Panc1 (cell line): ENCODE results near the gene EPB41L4B. TPM values are rescaled to one million over a fixed set of nuclear protein-coding genes. Genes with fewer than 3 reads are reported as not detected.

ENCODE experiments used
- ATAC-seq: fragments of 200-7000 bp; cut with Tn5 transposase; 2 replicates; pipeline ENCODE4 v1.9.1; 2020; ENCODE audit warnings: mild to moderate bottlenecking, moderate library complexity
- BruUV-seq: library from RNA; stranded (reverse); fragments of 400-500 nt; replicated peaks from 2 replicates; lab custom pipeline; 2021; lab: Mats Ljungman, UMichigan
- CTCF ChIA-PET: fragments of 300-600 bp; sonication (Branson Sonifier 250); formaldehyde crosslinking; loops from one replicate; lab custom pipeline; 2022; ENCODE audit warnings: antibody characterized with exemption; lab: Charles Lee
- POLR2A ChIA-PET: fragments of 300-600 bp; sonication (Branson Sonifier 250); formaldehyde crosslinking; loops from one replicate; lab custom pipeline; 2022; ENCODE audit warnings: antibody characterized with exemption; lab: Charles Lee
- DNase-seq: peaks from one replicate; pipeline ENCODE4 v3.0.0-alpha.2; 2010; ENCODE audit warnings: low read depth, low spot score
- H3K27ac ChIP-seq: 2 replicates; pipeline ENCODE4 v1.5.1; 2011; ENCODE audit warnings: mild to moderate bottlenecking, low read length, inconsistent platforms
- H3K27me3 ChIP-seq: fragments of 200-500 bp; sonication (Bioruptor generic); 2 replicates; pipeline ENCODE4 v1.6.0; 2014; ENCODE audit warnings: low read length, inconsistent platforms; ENCODE audit not compliant: control insufficient read depth, insufficient read depth
- H3K36me3 ChIP-seq: fragments of 200-500 bp; sonication (Bioruptor generic); 2 replicates; pipeline ENCODE4 v1.5.1; 2014; ENCODE audit warnings: inconsistent platforms, mild to moderate bottlenecking, low read length, moderate library complexity; ENCODE audit not compliant: control insufficient read depth, insufficient read depth
- H3K4me1 ChIP-seq: 2 replicates; pipeline ENCODE4 v1.5.1; 2011; ENCODE audit warnings: inconsistent platforms, mild to moderate bottlenecking, low read length, moderate library complexity; ENCODE audit not compliant: control insufficient read depth, insufficient read depth
- H3K4me3 ChIP-seq, 2 experiments: 2 replicates each; pipeline ENCODE4 v1.5.1; 2011 to 2012; ENCODE audit warnings: low read depth in 2 of 2, low read length in 2 of 2, mild to moderate bottlenecking in 2 of 2, inconsistent platforms in 1 of 2, moderate library complexity in 1 of 2
- H3K9me3 ChIP-seq: fragments of 200-500 bp; sonication (Bioruptor generic); 2 replicates; pipeline ENCODE4 v1.5.1; 2014; ENCODE audit warnings: low read depth, mild to moderate bottlenecking, inconsistent platforms, low read length, moderate library complexity; ENCODE audit not compliant: control insufficient read depth, insufficient read depth
- POLR2AphosphoS5 ChIP-seq: IDR thresholded peaks from 2 replicates; pipeline ENCODE4 v1.6.1; 2012; ENCODE audit warnings: mild to moderate bottlenecking, low read depth, low read length, moderate library complexity
- SIN3A ChIP-seq: IDR thresholded peaks from 2 replicates; pipeline ENCODE4 v1.6.1; 2012; ENCODE audit warnings: low read depth, mild to moderate bottlenecking, low read length, moderate library complexity, borderline replicate concordance; ENCODE audit not compliant: insufficient read depth
- TCF7L2 ChIP-seq: IDR thresholded peaks from 2 replicates; pipeline ENCODE4 v1.6.1; 2011; ENCODE audit warnings: mild to moderate bottlenecking, low read depth, low read length, inconsistent platforms
- in situ Hi-C: cut with HindIII; loops from 2 replicates; pipeline ENCODE4 v1.10.0; 2016; ENCODE audit warnings: low sequenced_read_pairs, low pct_unique_long_range_greater_than_20kb
- intact Hi-C: fragments of 100-400 bp; cut with micrococcal nuclease; formaldehyde crosslinking; loops from one replicate; pipeline ENCODE4 v1.10.0; 2022; ENCODE audit not compliant: unreplicated experiment
- total RNA-seq: library from RNA; stranded (reverse); gene quantifications from one replicate; pipeline ENCODE4 v1.2.1, GENCODE V29; 2021; ENCODE audit not compliant: unreplicated experiment
- TF ChIP-seq, protein P1 (sequence below), 2 experiments: IDR thresholded peaks; 2 replicates each; pipeline ENCODE4 v1.6.1; 2011 to 2012; ENCODE audit warnings: low read depth in 2 of 2, control low read depth in 1 of 2, low read length in 1 of 2, mild to moderate bottlenecking in 1 of 2, moderate library complexity in 1 of 2; ENCODE audit not compliant: insufficient read depth in 1 of 2
- TF ChIP-seq, protein P2 (sequence below): fragments of 450-650 bp; IDR thresholded peaks from 2 replicates; pipeline ENCODE4 v1.5.1; 2017; ENCODE audit warnings: mild to moderate bottlenecking

EPB41L4B gene
- total RNA-seq, 1 experiment from 2014 or later: 27.8 TPM

DNA sequence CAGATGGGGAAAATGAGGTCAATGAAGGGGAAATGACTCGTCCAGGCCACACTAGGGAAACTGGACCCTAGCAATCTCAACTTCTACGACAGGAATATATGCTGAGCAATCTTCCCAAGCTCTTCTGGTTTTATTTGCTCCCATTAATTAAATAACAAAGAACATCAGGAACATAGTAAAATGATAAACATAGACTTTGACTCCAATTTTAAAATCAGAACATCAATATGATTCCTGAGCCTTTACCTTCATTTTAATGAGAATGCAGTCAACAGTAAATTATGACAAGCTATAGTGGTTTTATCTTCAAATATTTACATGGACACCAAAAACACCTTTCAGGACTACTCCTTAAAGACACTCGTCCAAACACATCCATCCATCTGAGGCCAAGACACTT lies 79.7 kb downstream of the EPB41L4B start:
- Histone ChIP-seq H3K36me3 (peaks cover 8% of the 10 kb centered on the region; the same call in 1 of the 2 replicates), H3K27ac (no peak overlapping the region), H3K9me3 (no peaks in the 10 kb centered on the region), H3K4me1 (peaks cover 7% of the 10 kb centered on the region), H3K27me3 (no peaks in the 10 kb centered on the region), H3K4me3 (no peak overlapping the region)
- POLR2A ChIA-PET: no interaction called here
- no peak for TF ChIP-seq TCF7L2
- BruUV-seq: no TSS peak
- DNase-seq: no peak
- in situ Hi-C loops: no loop called here
- ATAC-seq: no peak
- CTCF ChIA-PET: no interaction called here
- intact Hi-C loops: no loop called here

DNA sequence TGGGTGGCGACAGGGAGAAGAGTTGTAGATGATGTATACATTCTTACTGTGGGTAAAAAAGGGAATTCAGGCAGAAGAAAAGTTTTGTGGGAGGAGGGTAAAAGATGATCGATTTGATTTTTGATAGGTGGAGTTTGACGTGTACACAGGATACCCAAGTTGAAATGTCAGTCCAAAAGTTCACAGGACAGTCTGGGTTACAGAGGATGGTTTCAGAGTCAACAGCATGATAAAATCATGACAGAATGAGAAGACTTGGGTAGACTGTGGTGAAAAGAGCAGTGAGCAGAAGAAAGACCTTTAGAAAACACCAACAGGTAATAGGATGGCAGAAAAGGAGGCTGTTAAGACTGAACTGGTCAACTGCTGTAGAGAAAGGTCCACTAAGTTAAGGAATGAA lies 81.6 kb downstream of the EPB41L4B start:
- TF ChIP-seq TCF7L2: no peak
- ChIA-PET POLR2A (no interaction called here), CTCF (no interaction called here)
- Histone ChIP-seq H3K9me3 (no peaks in the 10 kb centered on the region), H3K36me3 (peaks cover 8% of the 10 kb centered on the region; the same call in 1 of the 2 replicates), H3K4me3 (no peak overlapping the region), H3K27ac (no peak overlapping the region), H3K4me1 (no peaks in the 10 kb centered on the region), H3K27me3 (no peaks in the 10 kb centered on the region)
- ATAC-seq: no peak
- no TSS peak for BruUV-seq
- intact Hi-C loops (no loop called here), in situ Hi-C loops (no loop called here)
- no peak for DNase-seq

DNA sequence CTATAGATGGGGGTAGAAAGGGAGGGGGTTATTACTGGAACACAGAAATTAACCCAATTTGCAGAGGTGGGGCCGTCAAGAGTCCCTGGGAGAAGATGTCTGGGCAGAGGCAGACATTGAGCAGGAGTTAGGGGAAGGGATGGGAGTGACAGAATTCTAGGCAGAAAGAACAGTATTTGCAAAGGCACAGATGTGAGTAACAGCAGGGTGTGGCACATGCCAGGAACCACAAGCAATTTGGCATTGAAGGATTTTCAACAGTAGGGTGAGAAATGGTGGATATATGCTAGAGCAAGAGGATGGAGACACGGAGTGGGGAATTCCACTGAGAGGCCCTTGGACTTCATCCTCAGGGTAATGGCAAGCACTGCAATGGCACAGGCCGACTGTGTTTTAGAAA lies 82.2 kb downstream of the EPB41L4B start:
- intact Hi-C loops (no loop called here), in situ Hi-C loops (no loop called here)
- TF ChIP-seq TCF7L2 (no peak), SIN3A (no peak), POLR2AphosphoS5 (no peak)
- TF ChIP-seq, protein P1, sequence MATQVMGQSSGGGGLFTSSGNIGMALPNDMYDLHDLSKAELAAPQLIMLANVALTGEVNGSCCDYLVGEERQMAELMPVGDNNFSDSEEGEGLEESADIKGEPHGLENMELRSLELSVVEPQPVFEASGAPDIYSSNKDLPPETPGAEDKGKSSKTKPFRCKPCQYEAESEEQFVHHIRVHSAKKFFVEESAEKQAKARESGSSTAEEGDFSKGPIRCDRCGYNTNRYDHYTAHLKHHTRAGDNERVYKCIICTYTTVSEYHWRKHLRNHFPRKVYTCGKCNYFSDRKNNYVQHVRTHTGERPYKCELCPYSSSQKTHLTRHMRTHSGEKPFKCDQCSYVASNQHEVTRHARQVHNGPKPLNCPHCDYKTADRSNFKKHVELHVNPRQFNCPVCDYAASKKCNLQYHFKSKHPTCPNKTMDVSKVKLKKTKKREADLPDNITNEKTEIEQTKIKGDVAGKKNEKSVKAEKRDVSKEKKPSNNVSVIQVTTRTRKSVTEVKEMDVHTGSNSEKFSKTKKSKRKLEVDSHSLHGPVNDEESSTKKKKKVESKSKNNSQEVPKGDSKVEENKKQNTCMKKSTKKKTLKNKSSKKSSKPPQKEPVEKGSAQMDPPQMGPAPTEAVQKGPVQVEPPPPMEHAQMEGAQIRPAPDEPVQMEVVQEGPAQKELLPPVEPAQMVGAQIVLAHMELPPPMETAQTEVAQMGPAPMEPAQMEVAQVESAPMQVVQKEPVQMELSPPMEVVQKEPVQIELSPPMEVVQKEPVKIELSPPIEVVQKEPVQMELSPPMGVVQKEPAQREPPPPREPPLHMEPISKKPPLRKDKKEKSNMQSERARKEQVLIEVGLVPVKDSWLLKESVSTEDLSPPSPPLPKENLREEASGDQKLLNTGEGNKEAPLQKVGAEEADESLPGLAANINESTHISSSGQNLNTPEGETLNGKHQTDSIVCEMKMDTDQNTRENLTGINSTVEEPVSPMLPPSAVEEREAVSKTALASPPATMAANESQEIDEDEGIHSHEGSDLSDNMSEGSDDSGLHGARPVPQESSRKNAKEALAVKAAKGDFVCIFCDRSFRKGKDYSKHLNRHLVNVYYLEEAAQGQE (IDR thresholded peaks at IDR 0.05; ENCODE audit: insufficient read depth in 1 of 2, low read depth in 2 of 2, low read length in 1 of 2): no peak
- TF ChIP-seq, protein P2, sequence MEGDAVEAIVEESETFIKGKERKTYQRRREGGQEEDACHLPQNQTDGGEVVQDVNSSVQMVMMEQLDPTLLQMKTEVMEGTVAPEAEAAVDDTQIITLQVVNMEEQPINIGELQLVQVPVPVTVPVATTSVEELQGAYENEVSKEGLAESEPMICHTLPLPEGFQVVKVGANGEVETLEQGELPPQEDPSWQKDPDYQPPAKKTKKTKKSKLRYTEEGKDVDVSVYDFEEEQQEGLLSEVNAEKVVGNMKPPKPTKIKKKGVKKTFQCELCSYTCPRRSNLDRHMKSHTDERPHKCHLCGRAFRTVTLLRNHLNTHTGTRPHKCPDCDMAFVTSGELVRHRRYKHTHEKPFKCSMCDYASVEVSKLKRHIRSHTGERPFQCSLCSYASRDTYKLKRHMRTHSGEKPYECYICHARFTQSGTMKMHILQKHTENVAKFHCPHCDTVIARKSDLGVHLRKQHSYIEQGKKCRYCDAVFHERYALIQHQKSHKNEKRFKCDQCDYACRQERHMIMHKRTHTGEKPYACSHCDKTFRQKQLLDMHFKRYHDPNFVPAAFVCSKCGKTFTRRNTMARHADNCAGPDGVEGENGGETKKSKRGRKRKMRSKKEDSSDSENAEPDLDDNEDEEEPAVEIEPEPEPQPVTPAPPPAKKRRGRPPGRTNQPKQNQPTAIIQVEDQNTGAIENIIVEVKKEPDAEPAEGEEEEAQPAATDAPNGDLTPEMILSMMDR: no peak
- Histone ChIP-seq H3K36me3 (peaks cover 8% of the 10 kb centered on the region; the same call in 1 of the 2 replicates), H3K4me1 (no peaks in the 10 kb centered on the region), H3K9me3 (no peaks in the 10 kb centered on the region), H3K27ac (no peak overlapping the region), H3K27me3 (no peaks in the 10 kb centered on the region), H3K4me3 (no peak overlapping the region)
- CTCF ChIA-PET: no interaction called here
- no TSS peak for BruUV-seq
- ATAC-seq (no peak), DNase-seq (no peak)
- POLR2A ChIA-PET: no interaction called here
